Neural cell (in vitro differentiated cells): ENCODE results near the gene SPEM3. TPM values are rescaled to one million over a fixed set of nuclear protein-coding genes. Genes with fewer than 3 reads are reported as not detected.

ENCODE experiments used
- H2AFZ ChIP-seq: fragments of 200-600, 300-800 bp; sonication (generic), shearing (Covaris generic); 2 replicates; pipeline ENCODE4 v1.6.0; 2014; ENCODE audit warnings: low read depth, mild to moderate bottlenecking, antibody characterized with exemption, low read length, moderate library complexity
- H3F3A ChIP-seq: fragments of 200-600 bp; shearing (Covaris generic); 2 replicates; pipeline ENCODE4 v1.6.1; 2016; ENCODE audit warnings: mild to moderate bottlenecking, moderate library complexity, mixed read lengths, antibody characterized with exemption, low read length; ENCODE audit not compliant: insufficient read depth, poor library complexity, severe bottlenecking
- H3K27ac ChIP-seq: fragments of 200-600, 300-800 bp; sonication (generic), shearing (Covaris generic); 2 replicates; pipeline ENCODE4 v1.5.1; 2014; ENCODE audit warnings: mild to moderate bottlenecking, low read length, moderate library complexity
- H3K27me3 ChIP-seq: fragments of 300-800, 200-600 bp; sonication (generic), shearing (Covaris generic); 2 replicates; pipeline ENCODE4 v1.6.0; 2014; ENCODE audit warnings: mild to moderate bottlenecking, low read depth, low read length, moderate library complexity; ENCODE audit not compliant: insufficient read depth
- H3K36me3 ChIP-seq: fragments of 300-800, 200-600 bp; sonication (generic), shearing (Covaris generic); 2 replicates; pipeline ENCODE4 v1.5.1; 2014; ENCODE audit warnings: mild to moderate bottlenecking, antibody characterized with exemption, low read length, moderate library complexity; ENCODE audit not compliant: insufficient read depth
- H3K4me2 ChIP-seq: fragments of 300-800, 200-600 bp; sonication (generic), shearing (Covaris generic); 2 replicates; pipeline ENCODE4 v1.6.0; 2014; ENCODE audit warnings: mild to moderate bottlenecking, low read length
- H3K4me3 ChIP-seq: fragments of 300-800, 200-600 bp; sonication (generic), shearing (Covaris generic); 2 replicates; pipeline ENCODE4 v1.5.1; 2014; ENCODE audit warnings: mild to moderate bottlenecking, low read length, moderate library complexity
- H3K79me2 ChIP-seq: fragments of 200-600 bp; shearing (Covaris generic); replicated peaks from 2 replicates; pipeline ENCODE4 v1.6.0; 2014; ENCODE audit warnings: mild to moderate bottlenecking, low read length, moderate library complexity; ENCODE audit not compliant: insufficient read depth
- H3K9ac ChIP-seq: fragments of 300-800, 200-600 bp; sonication (generic), shearing (Covaris generic); 2 replicates; pipeline ENCODE4 v1.6.1; 2016; ENCODE audit warnings: mild to moderate bottlenecking, low read length, mixed read lengths
- H3K9me2 ChIP-seq: fragments of 200-600 bp; shearing (Covaris generic); 2 replicates; pipeline ENCODE4 v1.6.1; 2016; ENCODE audit warnings: mild to moderate bottlenecking, low read length, mixed read lengths; ENCODE audit not compliant: insufficient read depth
- H3K9me3 ChIP-seq: fragments of 200-600, 300-800 bp; sonication (generic), shearing (Covaris generic); 2 replicates; pipeline ENCODE4 v1.6.1; 2016; ENCODE audit warnings: mild to moderate bottlenecking, mixed run types, low read length, moderate library complexity, mixed read lengths
- H4K20me1 ChIP-seq: fragments of 200-600 bp; shearing (Covaris generic); 2 replicates; pipeline ENCODE4 v1.6.1; 2016; ENCODE audit warnings: mild to moderate bottlenecking, mixed run types; ENCODE audit not compliant: insufficient read depth
- CTCF ChIP-seq: fragments of 450-650 bp; IDR thresholded peaks from 2 replicates; pipeline ENCODE4 v1.5.1; 2014; ENCODE audit warnings: antibody characterized with exemption, mild to moderate bottlenecking, moderate library complexity; ENCODE audit not compliant: poor library complexity, severe bottlenecking
- EP300 ChIP-seq: fragments of 450-650 bp; conservative IDR thresholded peaks from 2 replicates; pipeline ENCODE4 v1.6.1; 2014; ENCODE audit warnings: antibody characterized with exemption, mild to moderate bottlenecking, moderate library complexity; ENCODE audit not compliant: poor library complexity, severe bottlenecking
- EZH2 ChIP-seq: fragments of 200-600, 300-800 bp; shearing (Covaris generic), sonication (generic); IDR thresholded peaks from 2 replicates; pipeline ENCODE4 v1.6.1; 2014; ENCODE audit warnings: antibody characterized with exemption, low read length, borderline replicate concordance, mild to moderate bottlenecking; ENCODE audit not compliant: insufficient read depth, poor library complexity, severe bottlenecking
- MXI1 ChIP-seq: fragments of 450-650 bp; conservative IDR thresholded peaks from 2 replicates; pipeline ENCODE4 v1.6.1; 2014; ENCODE audit warnings: antibody characterized with exemption, mild to moderate bottlenecking; ENCODE audit not compliant: poor library complexity, severe bottlenecking
- POLR2AphosphoS5 ChIP-seq: IDR thresholded peaks from 2 replicates; pipeline ENCODE4 v1.6.1; 2012
- RAD21 ChIP-seq: fragments of 450-650 bp; conservative IDR thresholded peaks from 2 replicates; pipeline ENCODE4 v1.6.1; 2014; ENCODE audit warnings: antibody characterized with exemption, mild to moderate bottlenecking, moderate library complexity
- REST ChIP-seq: IDR thresholded peaks from 2 replicates; pipeline ENCODE4 v1.6.1; 2012; ENCODE audit warnings: borderline replicate concordance
- SMC3 ChIP-seq: fragments of 450-650 bp; conservative IDR thresholded peaks from 2 replicates; pipeline ENCODE4 v1.6.1; 2014; ENCODE audit warnings: antibody characterized with exemption, mild to moderate bottlenecking, moderate library complexity; ENCODE audit not compliant: poor library complexity
- TAF1 ChIP-seq: IDR thresholded peaks from 2 replicates; pipeline ENCODE4 v1.6.1; 2012; ENCODE audit warnings: low read depth
- polyA plus RNA-seq: library from polyadenylated mRNA; depleted of rRNA; stranded (reverse); fragments of >200 nt; gene quantifications from 2 replicates; pipeline ENCODE4 v1.2.3, GENCODE V29; 2014

The SPEM3 gene
- polyA plus RNA-seq, 1 donor from 2014 or later = not detected

GRCh38 chr17:7418472-7419152, 10.0 kb upstream of the SPEM3 start:
- Histone ChIP-seq H3K27me3 (no peaks in the 10 kb centered on the region), H2AFZ (no peak overlapping the region), H3K9me2 (no peaks in the 10 kb centered on the region), H4K20me1 (peaks cover 4% of the 10 kb centered on the region), H3K36me3 (no peaks in the 10 kb centered on the region), H3K4me2 (no peak overlapping the region), H3K79me2 (no peaks in the 10 kb centered on the region), H3K27ac (no peak overlapping the region), H3K9ac (no peak overlapping the region), H3K9me3 (no peaks in the 10 kb centered on the region), H3F3A (no peaks in the 10 kb centered on the region), H3K4me3 (no peak overlapping the region)
- TF ChIP-seq RAD21 = no peak
- no peak for TF ChIP-seq TAF1
- no peak for TF ChIP-seq SMC3
- no peak for TF ChIP-seq EZH2
- TF ChIP-seq REST = no peak
- no peak for TF ChIP-seq EP300
- TF ChIP-seq POLR2AphosphoS5 = no peak
- TF ChIP-seq MXI1 = no peak
- no peak for TF ChIP-seq CTCF

GRCh38 chr17:7419819-7420610, 8.6 kb upstream of the SPEM3 start, which contains the start of gene SPEM1:
Gene SPEM1, plus strand, starts transcription at chr17:7420324. Its CDS starts 61 bp downstream, at chr17:7420385.
- Histone ChIP-seq H3K4me2 (no peak within 1 kb of the TSS), H3K27ac (no peak within 1 kb of the TSS), H3K27me3 (no peaks in the 10 kb centered on the region)

More at GRCh38 chr17:7419819-7420610, 8.6 kb upstream of the SPEM3 start, which contains the start of gene SPEM1:
- Histone ChIP-seq H4K20me1 (peaks cover 4% of the 10 kb centered on the region), H3K9me2 (no peaks in the 10 kb centered on the region), H3K79me2 (no peaks in the 10 kb centered on the region), H3F3A (no peaks in the 10 kb centered on the region), H3K4me3 (no peak within 1 kb of the TSS), H2AFZ (no peak within 1 kb of the TSS), H3K36me3 (no peaks in the 10 kb centered on the region), H3K9ac (no peak within 1 kb of the TSS), H3K9me3 (no peaks in the 10 kb centered on the region)
- no peak for TF ChIP-seq RAD21
- no peak for TF ChIP-seq REST
- TF ChIP-seq EP300 = no peak
- TF ChIP-seq POLR2AphosphoS5 = peak; percentile 4
